Spleen (tissue), 7 donors: ENCODE measurements around the gene SNCAIP.

Source experiments
- CTCF ChIP-seq, 11 experiments: fragments of 200-600 bp in 7 of 11; fragments of 450-650 bp in 4 of 11; sonication (generic) in 4 of 11; IDR thresholded peaks in 8 of 11; conservative IDR thresholded peaks in 3 of 11; 1 replicate in 7 of 11; 2 replicates in 4 of 11; pipeline versions ENCODE4 v1.4.0 to v1.8.0; 2016 to 2021; ENCODE audit warnings: antibody characterized with exemption in 11 of 11, inconsistent platforms in 4 of 11, mild to moderate bottlenecking in 1 of 11
- POLR2A ChIP-seq, 3 donors: fragments of 450-650 bp; IDR thresholded peaks; one replicate each; pipeline ENCODE4 v1.5.1; 2017; ENCODE audit warnings: antibody characterized with exemption in 3 of 3, mild to moderate bottlenecking in 1 of 3
- POLR2AphosphoS5 ChIP-seq, 3 donors: sonication (generic); formaldehyde crosslinking; IDR thresholded peaks; one replicate each; pipeline ENCODE4 v1.5.1; 2017; ENCODE audit warnings: antibody characterized with exemption in 3 of 3
- donor health status: DM: no; HTN: no; CAD: no; lungs with moderate emphysema.
- donor health status: DM: no; HTN: no; CAD: no.
- donor health status: DM: no; HTN: no; CAD: no.

GRCh38 chr5:122291000-122291901, 20.8 kb upstream of the SNCAIP start:
- no peak for TF ChIP-seq CTCF (IDR thresholded peaks at IDR 0.05 in 8 of 11, conservative IDR thresholded peaks at IDR 0.05 in 3 of 11)
- no peak for TF ChIP-seq POLR2A (IDR thresholded peaks at IDR 0.05)
- no peak for TF ChIP-seq POLR2AphosphoS5 (IDR thresholded peaks at IDR 0.05)
